Head of caudate nucleus (tissue), 42 donors: ENCODE data around the gene NDE1.
"Not testable (repeated sequence)": the region's sequence is repeated elsewhere in the genome, so short reads cannot be mapped to it uniquely, and the experiment has no call there.

Experiments used
- DNase-seq, 42 donors: peaks; one replicate each; pipeline versions ENCODE4 v3.0.0 to v3.0.0-alpha.2; 2020 to 2021; ENCODE audit warnings: mixed read lengths in 7 of 42
- intact Hi-C: fragments of 100-400 bp; cut with DNase I; formaldehyde crosslinking; loops from one replicate; pipeline ENCODE4 v1.15.0; 2022

The NDE1 gene

GRCh38 chr16:15647294-15648014, 2.6 kb upstream of the NDE1 start:
- intact Hi-C loops = no loop called here
- no peak for DNase-seq

DNA sequence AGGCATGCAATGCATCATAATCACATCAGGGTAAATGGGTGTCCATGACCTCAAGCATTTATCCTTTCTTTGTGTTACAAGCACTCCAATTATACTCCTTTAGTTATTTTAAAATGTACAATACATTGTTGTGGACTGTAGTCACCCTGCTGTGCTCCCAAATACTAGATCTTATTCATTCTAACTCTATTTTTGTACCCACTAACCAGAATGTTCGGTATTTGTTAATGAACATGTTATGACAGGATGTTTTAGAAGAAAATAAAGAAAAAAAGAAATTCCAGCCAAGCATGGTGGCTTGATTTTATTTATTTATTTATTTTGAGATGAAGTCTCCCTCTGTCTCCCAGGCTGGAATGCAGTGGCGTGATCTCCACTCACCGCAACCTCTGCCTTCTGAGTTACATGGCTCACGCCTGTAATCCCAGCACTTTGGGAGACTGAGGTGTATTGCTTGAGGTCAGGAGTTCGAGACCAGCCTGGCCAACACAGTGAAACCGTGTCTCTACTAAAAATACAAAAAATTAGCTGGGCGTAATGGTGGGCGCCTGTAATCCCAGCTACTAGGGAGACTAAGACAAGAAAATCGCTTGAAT, 1.8 kb upstream of the NDE1 start:
- no peak for DNase-seq
- intact Hi-C loops = no loop called here

DNA sequence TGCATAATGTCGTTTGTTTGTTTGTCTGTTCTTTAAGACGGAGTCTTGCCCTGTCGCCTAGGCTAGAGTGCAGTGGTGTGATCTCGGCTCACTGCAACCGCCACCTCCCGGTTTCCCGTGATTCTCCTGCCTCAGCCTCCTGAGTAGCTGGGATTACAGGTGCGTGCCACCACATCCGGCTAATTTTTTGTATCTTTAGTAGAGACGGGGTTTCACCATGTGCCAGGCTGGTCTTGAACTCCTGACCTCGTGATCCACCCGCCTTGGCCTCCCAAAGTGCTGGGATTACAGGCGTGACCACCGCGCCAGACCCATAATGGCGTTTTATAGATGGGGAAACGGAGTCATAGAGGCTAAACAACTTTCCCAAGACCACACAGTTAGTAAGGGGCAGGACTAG, 734 bp upstream of the NDE1 start:
- DNase-seq, intact Hi-C loops: not testable (repeated sequence)

- DNase-seq = no peak
- intact Hi-C loops = no loop called here
Measured at GRCh38 chr16:15649727-15650018, 372 bp upstream of the NDE1 start.

DNA sequence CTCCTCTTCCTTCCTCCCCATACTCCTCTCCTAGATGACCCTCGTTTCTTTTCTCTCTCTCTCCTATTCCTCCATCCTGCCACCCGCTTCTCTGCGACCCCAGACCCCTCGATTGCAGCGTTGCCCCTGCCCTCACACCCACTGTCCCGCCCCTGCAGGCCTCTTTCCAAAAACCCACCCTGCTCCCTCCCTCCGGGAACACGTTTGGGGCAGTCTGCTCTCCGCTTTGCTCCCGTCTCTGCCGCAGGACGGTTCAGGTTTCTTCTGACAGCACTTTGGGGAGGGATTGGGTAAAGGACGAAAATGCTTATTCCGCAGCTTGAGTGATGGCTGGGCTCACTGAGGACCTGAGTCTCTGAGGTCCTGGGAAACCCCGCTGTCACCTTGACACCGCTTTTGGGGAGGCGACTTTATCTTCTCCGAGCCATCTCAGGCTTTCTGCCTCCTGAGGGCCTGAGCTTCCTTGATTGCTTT, 690 bp downstream of the NDE1 start:
- intact Hi-C loops = no loop called here
- peak in 1 of 42 donors; percentile 18 for DNase-seq

- intact Hi-C loops = no loop called here
- no peak for DNase-seq
Measured at GRCh38 chr16:15652293-15653001, 2.4 kb downstream of the NDE1 start.

GRCh38 chr16:15653227-15653626, 3.2 kb downstream of the NDE1 start:
- intact Hi-C loops = no loop called here
- DNase-seq = peak in 2 of 42 donors; percentile 24 to 66

DNA sequence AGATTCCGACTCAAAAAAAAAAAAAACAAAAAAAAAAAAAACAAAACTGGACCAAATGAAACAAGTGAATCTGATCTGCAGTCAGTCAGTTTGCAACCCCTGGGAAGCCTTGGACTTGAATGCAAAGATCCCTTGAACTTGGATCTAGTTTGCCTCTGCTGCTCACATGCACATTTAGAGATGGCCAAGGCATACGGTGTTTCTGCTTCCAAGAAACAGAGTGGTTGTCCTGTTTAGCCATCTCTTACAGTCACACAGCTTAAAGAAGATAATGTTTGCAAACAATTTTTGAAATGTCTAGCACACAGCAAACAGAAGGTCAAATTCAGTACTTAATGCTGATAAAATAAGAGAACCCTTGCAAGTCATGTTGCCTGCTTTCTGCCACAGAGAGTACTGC, 4.5 kb downstream of the NDE1 start:
- intact Hi-C loops = no loop called here
- no peak for DNase-seq

DNA sequence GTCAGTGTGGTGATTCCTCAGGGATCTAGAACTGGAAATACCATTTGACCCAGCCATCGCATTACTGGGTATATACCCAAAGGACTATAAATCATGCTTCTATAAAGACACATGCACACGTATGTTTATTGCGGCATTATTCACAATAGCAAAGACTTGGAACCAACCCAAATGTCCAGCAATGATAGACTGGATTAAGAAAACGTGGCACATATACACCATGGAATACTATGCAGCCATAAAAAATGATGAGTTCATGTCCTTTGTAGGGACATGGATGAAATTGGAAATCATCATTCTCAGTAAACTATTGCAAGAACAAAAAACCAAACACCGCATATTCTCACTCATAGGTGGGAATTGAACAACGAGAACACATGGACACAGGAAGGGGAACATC, 5.5 kb downstream of the NDE1 start:
- intact Hi-C loops, DNase-seq: not testable (repeated sequence)

GRCh38 chr16:15658149-15658548, 8.1 kb downstream of the NDE1 start:
- intact Hi-C loops = no loop called here
- DNase-seq = peak in 1 of 42 donors; percentile 9

GRCh38 chr16:15658556-15658955, 8.5 kb downstream of the NDE1 start:
- DNase-seq = no peak
- intact Hi-C loops = no loop called here

DNA sequence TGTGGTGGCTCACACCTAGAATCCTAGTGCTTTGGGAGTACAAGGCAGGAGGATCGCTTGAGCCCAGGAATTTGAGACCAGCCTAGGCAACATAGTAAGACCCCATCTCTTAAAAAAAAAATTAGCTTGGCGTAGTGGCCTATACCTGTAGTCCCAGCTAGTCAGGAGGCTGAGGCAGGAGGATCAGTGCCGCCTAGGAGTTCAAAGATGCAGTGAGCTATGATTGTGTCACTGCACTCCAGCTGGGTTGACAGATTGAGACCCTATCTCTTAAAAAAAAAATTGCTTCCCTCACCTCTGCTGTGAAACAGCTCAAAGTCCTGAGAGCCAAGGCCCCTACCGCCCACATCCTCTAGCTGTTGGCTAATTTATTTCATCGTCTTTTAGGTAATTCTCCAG, 10.2 kb downstream of the NDE1 start:
- peak in 1 of 42 donors; percentile 5 for DNase-seq
- intact Hi-C loops = no loop called here

- no peak for DNase-seq
- intact Hi-C loops = no loop called here
Measured at GRCh38 chr16:15665107-15665506, 15.1 kb downstream of the NDE1 start.

DNA sequence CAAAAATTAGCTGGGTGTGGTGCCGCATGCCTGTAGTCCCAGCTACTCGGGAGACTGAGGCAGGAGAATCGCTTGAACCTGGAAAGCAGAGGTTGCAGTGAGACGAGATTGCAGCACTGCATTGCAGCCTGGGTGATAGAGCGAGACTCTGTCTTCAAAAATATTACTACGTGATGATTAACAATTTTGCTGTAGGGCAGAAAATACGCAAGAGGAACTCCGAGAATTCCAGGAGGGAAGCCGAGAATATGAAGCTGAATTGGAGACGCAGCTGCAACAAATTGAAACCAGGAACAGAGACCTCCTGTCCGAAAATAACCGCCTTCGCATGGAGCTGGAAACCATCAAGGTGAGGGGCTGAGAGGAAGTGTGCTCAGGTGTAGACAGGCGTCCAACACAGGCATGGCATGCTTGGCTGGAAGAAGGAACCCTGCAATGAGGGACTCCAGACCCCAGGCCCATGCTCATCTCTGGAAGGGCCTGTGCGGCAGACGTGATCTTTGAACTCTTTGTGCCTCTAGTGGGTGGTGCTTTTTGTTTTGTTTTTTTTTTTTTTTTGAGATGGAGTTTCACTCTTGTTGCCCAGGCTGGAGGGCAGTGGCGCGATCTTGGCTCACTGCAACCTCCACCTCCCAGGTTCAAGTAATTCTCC, 17.2 kb downstream of the NDE1 start:
- intact Hi-C loops = no loop called here
- DNase-seq = no peak

DNA sequence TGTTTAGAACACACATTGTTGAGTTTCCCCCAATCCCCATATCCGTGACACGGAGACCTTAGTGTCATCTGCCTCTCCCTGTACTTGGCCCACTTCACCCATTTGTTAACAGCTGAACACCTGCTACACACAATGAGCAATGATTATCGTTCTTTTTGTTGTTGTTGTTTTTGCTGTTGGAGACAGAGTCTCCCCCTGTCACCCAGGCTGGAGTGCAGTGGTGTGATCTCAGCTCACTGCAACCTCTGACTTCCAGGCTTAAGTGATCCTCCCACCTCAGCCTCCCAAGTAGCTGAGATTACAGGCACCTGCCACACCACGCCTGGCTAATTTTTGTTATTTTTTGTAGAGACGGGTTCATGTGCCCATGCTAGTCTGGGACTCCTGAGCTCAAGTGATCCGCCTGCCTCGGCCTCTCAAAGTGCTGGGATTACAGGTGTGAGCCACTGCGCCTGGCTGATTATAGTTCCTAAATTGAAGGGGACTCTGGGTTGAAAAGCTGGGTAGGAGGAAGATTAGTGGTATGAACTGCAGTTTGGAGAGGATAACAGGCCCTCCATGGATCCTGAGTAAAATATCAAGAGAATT, 21.6 kb downstream of the NDE1 start:
- intact Hi-C loops = no loop called here
- DNase-seq = peak in 1 of 42 donors; percentile 17

- DNase-seq = peak in 2 of 42 donors; percentile 34 to 64
Measured at GRCh38 chr16:15672127-15672513, 22.1 kb downstream of the NDE1 start.

DNA sequence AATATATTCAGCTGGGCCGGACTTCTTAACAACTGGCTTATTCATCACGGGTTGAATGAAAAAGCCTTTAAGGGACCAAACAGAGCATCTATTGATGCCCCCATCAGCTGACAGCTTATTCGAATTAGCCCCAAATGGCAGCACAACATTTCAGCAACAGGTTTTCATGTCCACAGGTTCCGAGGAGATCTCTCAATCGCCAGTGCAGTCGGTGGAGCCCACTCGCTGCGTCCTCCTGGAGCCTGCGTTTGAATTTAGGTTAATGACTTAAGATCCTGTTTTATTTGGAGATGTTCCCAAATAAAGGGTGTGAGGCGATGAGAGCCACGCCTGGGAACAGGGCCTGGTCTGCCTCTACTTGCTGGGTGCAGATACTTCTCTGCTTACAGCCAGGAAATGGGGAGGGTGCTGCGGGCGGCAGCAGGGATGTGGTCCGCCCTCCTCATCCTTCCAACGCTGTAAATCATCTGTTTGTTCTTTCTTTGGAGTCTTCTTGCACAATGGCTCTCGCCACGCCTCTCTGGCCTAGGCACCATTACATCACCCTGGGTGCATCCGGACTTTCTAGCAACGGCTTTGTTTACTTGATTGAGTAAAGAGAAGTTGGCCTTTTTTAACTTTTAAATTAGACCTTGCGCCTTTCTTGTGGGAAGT, 22.6 kb downstream of the NDE1 start:
- intact Hi-C loops = no loop called here
- DNase-seq = peak; percentile 58 to 93 (median 84)

More at GRCh38 chr16:15672127-15672513, 22.1 kb downstream of the NDE1 start:
- intact Hi-C loops = not testable (repeated sequence)

DNA sequence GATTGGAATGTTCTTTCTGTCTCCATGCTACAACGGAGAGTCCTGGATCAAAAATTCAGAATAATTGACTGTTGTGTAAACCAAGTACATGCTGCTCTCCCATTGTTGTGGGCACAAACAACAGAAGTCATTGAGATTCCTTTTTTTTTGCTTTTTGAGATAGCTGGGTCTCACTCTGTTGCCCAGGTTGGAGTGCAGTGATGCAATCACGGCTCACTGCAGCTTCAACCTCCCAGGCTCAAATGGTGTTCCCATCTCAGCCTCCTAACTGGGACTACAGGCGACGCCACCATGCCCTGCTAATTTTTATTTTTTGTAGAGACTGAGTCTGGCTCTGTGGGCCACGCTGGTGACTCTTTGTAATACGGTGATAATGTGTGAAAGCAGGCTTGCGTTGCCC, 24.5 kb downstream of the NDE1 start:
- intact Hi-C loops = no loop called here
- peak in 2 of 42 donors; percentile 39 to 57 for DNase-seq

- intact Hi-C loops = no loop called here
- DNase-seq = peak in 5 of 42 donors; percentile 27 to 43 (median 30)
Measured at GRCh38 chr16:15676506-15676905, 26.5 kb downstream of the NDE1 start.
